Body of pancreas (tissue), 4 donors: ENCODE measurements around the gene SIRPA. TPM values are rescaled to one million over a fixed set of nuclear protein-coding genes. Genes with fewer than 3 reads are reported as not detected.

Source experiments
- ATAC-seq: fragments of 150-250 bp; one replicate; pipeline ENCODE4 v1.9.1; 2016
- DNase-seq, 4 donors: peaks; one replicate each; pipeline ENCODE4 v3.0.0-alpha.2; 2019
- H3K27ac ChIP-seq, 4 donors: fragments of 200-600 bp; sonication (generic); 1 replicate in 3 of 4; 2 replicates in 1 of 4; pipeline versions ENCODE4 v1.5.1 to v1.6.1; 2016 to 2019; ENCODE audit warnings: mild to moderate bottlenecking in 1 of 4, mixed read lengths in 1 of 4, moderate library complexity in 1 of 4
- H3K27me3 ChIP-seq, 2 donors: fragments of 200-600 bp; sonication (generic); one replicate each; pipeline ENCODE4 v1.6.0; 2016; ENCODE audit warnings: mild to moderate bottlenecking in 1 of 2
- H3K36me3 ChIP-seq, 2 donors: fragments of 200-600 bp; sonication (generic); replicated peaks in 1 of 2; 2 replicates each; pipeline ENCODE4 v1.5.1; 2016; ENCODE audit warnings: low read depth in 2 of 2; ENCODE audit not compliant: insufficient read depth in 1 of 2
- H3K4me1 ChIP-seq: fragments of 200-600 bp; sonication (generic); one replicate; pipeline ENCODE4 v1.6.0; 2016
- H3K4me3 ChIP-seq, 2 donors: fragments of 200-600 bp; sonication (generic); 1 replicate in 1 of 2; 2 replicates in 1 of 2; pipeline ENCODE4 v1.5.1; 2016 to 2019
- H3K9me3 ChIP-seq, 3 donors: fragments of 200-600 bp; sonication (generic); 1 replicate in 2 of 3; 2 replicates in 1 of 3; pipeline ENCODE4 v1.5.1; 2016
- POLR2A ChIP-seq, 3 donors: fragments of 450-650 bp; IDR thresholded peaks; one replicate each; pipeline ENCODE4 v1.6.1; 2016; ENCODE audit warnings: antibody characterized with exemption in 3 of 3, mild to moderate bottlenecking in 2 of 3
- WGBS, 2 donors: methylation state at CpG; one replicate each; pipeline ENCODE4 v1.1.5; 2017; 5-methylcytosine and 5-hydroxymethylcytosine counted together
- intact Hi-C: fragments of 100-400 bp; cut with DNase I; formaldehyde crosslinking; loops from one replicate; pipeline ENCODE4 v1.15.1; 2023
- total RNA-seq, 2 donors: library from RNA; depleted of rRNA; stranded (reverse); fragments of >200 nt; gene quantifications; one replicate each; pipeline ENCODE4 v1.1.0, GENCODE V29; 2016
- TF ChIP-seq, protein P1 (sequence below), 7 experiments: fragments of 450-650 bp in 4 of 7; fragments of 200-600 bp in 3 of 7; sonication (generic) in 3 of 7; IDR thresholded peaks; one replicate each; pipeline ENCODE4 v1.5.1; 2016 to 2019; ENCODE audit warnings: antibody characterized with exemption in 7 of 7

The SIRPA gene
- total RNA-seq, 2 donors from 2014 or later: 15.0 to 20.1 TPM

DNA sequence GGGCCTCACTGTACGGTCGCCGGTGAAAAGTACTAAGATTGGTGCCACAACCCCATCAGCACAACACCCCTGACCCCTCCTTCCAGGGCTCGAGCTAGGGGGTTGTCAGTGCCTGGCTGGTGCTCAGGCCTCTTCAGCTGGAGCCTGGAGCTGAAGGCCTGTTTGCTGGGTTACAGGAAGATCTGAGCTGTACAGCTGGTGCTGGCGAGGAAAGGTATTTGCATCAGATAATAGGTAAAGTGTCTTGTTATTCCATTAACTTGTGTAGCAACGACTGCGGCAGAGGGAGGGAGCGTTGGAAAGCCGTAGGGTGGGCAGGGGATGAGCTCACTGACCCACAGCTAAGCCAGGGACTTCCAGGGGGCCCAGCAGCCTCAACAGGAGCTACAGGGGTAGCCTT lies 15.8 kb upstream of the SIRPA start:
- no peak overlapping the region for H3K4me3 ChIP-seq
- H3K9me3 ChIP-seq: no peaks in the 10 kb centered on the region
- H3K27me3 ChIP-seq: no peaks in the 10 kb centered on the region
- peaks cover 7% of the 10 kb centered on the region for H3K4me1 ChIP-seq
- DNase-seq (no peak), ATAC-seq (no peak)
- intact Hi-C loops: no loop called here
- no peak overlapping the region for H3K27ac ChIP-seq
- whole genome bisulfite sequencing, 2 donors: 49 to 51% methylated on average over 9 of the region's 9 CpGs
- TF ChIP-seq, protein P1, sequence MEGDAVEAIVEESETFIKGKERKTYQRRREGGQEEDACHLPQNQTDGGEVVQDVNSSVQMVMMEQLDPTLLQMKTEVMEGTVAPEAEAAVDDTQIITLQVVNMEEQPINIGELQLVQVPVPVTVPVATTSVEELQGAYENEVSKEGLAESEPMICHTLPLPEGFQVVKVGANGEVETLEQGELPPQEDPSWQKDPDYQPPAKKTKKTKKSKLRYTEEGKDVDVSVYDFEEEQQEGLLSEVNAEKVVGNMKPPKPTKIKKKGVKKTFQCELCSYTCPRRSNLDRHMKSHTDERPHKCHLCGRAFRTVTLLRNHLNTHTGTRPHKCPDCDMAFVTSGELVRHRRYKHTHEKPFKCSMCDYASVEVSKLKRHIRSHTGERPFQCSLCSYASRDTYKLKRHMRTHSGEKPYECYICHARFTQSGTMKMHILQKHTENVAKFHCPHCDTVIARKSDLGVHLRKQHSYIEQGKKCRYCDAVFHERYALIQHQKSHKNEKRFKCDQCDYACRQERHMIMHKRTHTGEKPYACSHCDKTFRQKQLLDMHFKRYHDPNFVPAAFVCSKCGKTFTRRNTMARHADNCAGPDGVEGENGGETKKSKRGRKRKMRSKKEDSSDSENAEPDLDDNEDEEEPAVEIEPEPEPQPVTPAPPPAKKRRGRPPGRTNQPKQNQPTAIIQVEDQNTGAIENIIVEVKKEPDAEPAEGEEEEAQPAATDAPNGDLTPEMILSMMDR (IDR thresholded peaks at IDR 0.05): no peak
- no peak for TF ChIP-seq POLR2A (IDR thresholded peaks at IDR 0.05)
- no peaks in the 10 kb centered on the region for H3K36me3 ChIP-seq

DNA sequence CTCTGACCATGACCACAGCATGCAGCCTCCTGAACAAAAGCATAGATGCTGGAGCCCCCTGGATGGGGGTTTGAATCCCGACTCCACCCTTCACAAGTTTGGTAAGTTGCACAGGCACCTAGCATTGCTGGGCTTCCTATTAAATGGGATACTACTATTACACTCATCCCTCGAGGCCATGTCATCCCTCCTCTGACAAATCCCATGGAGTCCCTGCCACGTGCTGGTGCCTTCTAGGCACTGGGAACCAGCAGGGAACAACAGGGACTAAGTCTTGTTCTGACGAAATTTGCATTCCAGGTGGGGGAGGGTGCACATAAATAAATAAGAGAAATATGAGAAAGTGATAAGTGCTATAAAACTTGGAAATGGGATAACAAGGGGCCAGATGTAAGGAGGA lies 15.3 kb upstream of the SIRPA start:
- WGBS, 2 donors: 42 to 55% methylated on average over 4 of the region's 4 CpGs
- Histone ChIP-seq H3K4me3 (no peak overlapping the region), H3K4me1 (peaks cover 7% of the 10 kb centered on the region), H3K27ac (no peak overlapping the region), H3K9me3 (no peaks in the 10 kb centered on the region), H3K36me3 (no peaks in the 10 kb centered on the region), H3K27me3 (no peaks in the 10 kb centered on the region)
- intact Hi-C loops: no loop called here
- TF ChIP-seq, protein P1 (IDR thresholded peaks at IDR 0.05): no peak
- no peak for TF ChIP-seq POLR2A (IDR thresholded peaks at IDR 0.05)
- no peak for ATAC-seq
- no peak for DNase-seq

DNA sequence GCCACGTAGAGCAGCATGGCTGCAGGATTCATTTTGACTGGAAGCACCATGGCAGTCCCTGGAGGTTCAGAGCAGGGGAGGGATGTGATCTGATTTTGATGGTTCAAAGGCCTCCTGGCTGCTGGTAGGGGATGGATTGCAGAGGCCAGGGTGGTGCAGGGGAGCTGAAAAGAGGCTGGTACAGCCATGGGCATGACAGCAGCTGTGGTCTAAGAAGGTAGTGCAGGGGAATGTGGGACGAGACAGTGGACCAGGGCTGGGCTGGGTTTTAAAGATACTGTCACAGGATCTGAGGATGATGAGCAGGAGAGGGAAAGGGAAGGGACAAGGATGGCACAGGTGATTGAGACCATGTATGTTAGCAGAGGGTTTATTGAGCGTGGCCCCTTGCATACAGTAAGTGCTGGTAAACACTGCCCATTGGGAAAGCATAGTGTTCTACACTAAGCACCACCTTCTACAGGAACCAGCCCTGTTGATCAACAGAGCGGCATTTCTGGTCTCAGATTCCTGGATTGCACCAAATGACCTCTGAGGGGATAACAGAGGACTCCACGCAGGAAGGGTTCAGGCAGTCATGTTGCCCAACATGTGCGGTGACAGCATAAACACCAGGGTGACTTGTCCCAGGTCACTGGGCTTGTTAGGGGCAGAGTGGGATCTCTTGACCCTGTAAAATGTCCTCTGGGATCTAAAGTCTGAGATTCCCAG lies 14.5 kb upstream of the SIRPA start:
- DNase-seq (no peak), ATAC-seq (no peak)
- H3K27ac ChIP-seq: no peak overlapping the region
- 73 to 77% methylated on average over 4 to 6 of the region's 6 CpGs for WGBS, 2 donors
- TF ChIP-seq, protein P1 (IDR thresholded peaks at IDR 0.05): no peak
- no peak for TF ChIP-seq POLR2A (IDR thresholded peaks at IDR 0.05)
- H3K9me3 ChIP-seq: no peaks in the 10 kb centered on the region
- H3K36me3 ChIP-seq: no peaks in the 10 kb centered on the region
- intact Hi-C loops: no loop called here
- H3K27me3 ChIP-seq: no peaks in the 10 kb centered on the region
- peaks cover 7% of the 10 kb centered on the region for H3K4me1 ChIP-seq
- H3K4me3 ChIP-seq: no peak overlapping the region

DNA sequence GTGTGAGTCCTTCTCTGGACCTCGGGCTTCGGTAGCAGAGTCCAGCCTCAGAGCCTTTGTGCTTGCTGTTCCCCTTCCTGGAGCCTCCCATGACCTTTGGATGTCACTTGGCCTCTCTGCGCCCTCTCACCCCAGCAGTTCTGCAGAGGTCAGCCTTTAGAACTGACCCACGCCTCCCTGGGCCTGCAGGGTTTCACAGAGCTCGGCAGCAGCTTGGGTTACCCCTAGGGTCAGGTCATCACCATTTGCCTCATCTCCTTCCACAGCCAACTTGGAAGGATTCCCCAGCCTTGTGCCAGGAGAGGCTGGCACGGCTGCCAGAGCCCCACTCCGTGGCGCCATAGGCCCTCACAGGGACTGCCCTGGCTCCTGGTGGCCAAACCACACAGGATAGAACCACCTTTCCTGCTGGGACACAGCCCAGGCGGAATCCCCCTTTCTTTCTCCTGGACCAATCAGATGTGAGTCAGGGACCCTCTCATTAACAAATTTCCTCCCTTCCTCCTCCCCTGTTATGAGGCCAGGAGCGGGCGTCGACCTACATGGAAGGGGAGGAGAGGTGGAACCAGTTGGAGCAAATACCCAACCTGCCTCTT lies 13.9 kb upstream of the SIRPA start:
- no peaks in the 10 kb centered on the region for H3K9me3 ChIP-seq
- WGBS, 2 donors: 54 to 55% methylated on average over 7 to 12 of the region's 12 CpGs
- no peak overlapping the region for H3K4me3 ChIP-seq
- ATAC-seq (peak; percentile 64), DNase-seq (peak in 2 of 4 donors; percentile 41 to 45)
- no peaks in the 10 kb centered on the region for H3K27me3 ChIP-seq
- no peaks in the 10 kb centered on the region for H3K36me3 ChIP-seq
- no peak overlapping the region for H3K27ac ChIP-seq
- intact Hi-C loops: no loop called here
- H3K4me1 ChIP-seq: peaks cover 7% of the 10 kb centered on the region
- no peak for TF ChIP-seq POLR2A (IDR thresholded peaks at IDR 0.05)
- TF ChIP-seq, protein P1 (IDR thresholded peaks at IDR 0.05): peak in 3 of 7 experiments; percentile 17 to 31 (median 23)
